HG03342 (cell line): ENCODE measurements around the gene FKBP8.
A peak's percentile ranks its signal among the peaks of the same experiment; 100 is the strongest.
"Not testable (repeated sequence)": the region's sequence is repeated elsewhere in the genome, so short reads cannot be mapped to it uniquely, and the experiment has no call there.

Source experiments
- ATAC-seq: cut with Tn5 transposase; IDR thresholded peaks from one replicate; pipeline ENCODE4 v1.9.1; 2021; ENCODE audit warnings: mild to moderate bottlenecking, moderate library complexity; ENCODE audit not compliant: unreplicated experiment

Gene FKBP8

GRCh38 chr19:18542941-18543813 lies at the start of gene FKBP8:
FKBP8 (minus strand) TSS chr19:18543573; CDS start chr19:18541970, 1,603 bp downstream.
- peak; percentile 86 for ATAC-seq

GRCh38 chr19:18592732-18593131 lies 49.4 kb upstream of the FKBP8 start:
- ATAC-seq = not testable (repeated sequence)

- ATAC-seq = no peak
Observed at GRCh38 chr19:18591735-18592385, 48.5 kb upstream of the FKBP8 start.

GRCh38 chr19:18590273-18591272 lies 47.2 kb upstream of the FKBP8 start:
- no peak for ATAC-seq

- ATAC-seq = peak; percentile 41
Observed at GRCh38 chr19:18589380-18590272, 46.3 kb upstream of the FKBP8 start.

- ATAC-seq = peak; percentile 67
Observed at GRCh38 chr19:18588611-18589379, 45.4 kb upstream of the FKBP8 start, which contains the start of gene REX1BD. REX1BD (plus strand) TSS chr19:18588798; CDS start chr19:18588802, 4 bp downstream.

GRCh38 chr19:18587962-18588610 lies 44.7 kb upstream of the FKBP8 start:
- ATAC-seq = no peak

- ATAC-seq = no peak
Observed at GRCh38 chr19:18587561-18587960, 44.2 kb upstream of the FKBP8 start.

GRCh38 chr19:18586306-18586705 lies 42.9 kb upstream of the FKBP8 start:
- ATAC-seq = no peak

GRCh38 chr19:18580311-18580710 lies 36.9 kb upstream of the FKBP8 start:
- ATAC-seq = no peak

- ATAC-seq = no peak
Observed at GRCh38 chr19:18577365-18577914, 34.1 kb upstream of the FKBP8 start.

- ATAC-seq = no peak
Observed at GRCh38 chr19:18576383-18576782, 33.0 kb upstream of the FKBP8 start.

- no peak for ATAC-seq
Observed at GRCh38 chr19:18574691-18575291, 31.4 kb upstream of the FKBP8 start.

GRCh38 chr19:18571564-18572344 lies 28.4 kb upstream of the FKBP8 start, which contains the start of gene UBA52:
UBA52 (plus strand) TSS chr19:18571857; CDS start chr19:18573301, 1,444 bp downstream.
- ATAC-seq = peak; percentile 88

GRCh38 chr19:18568367-18568766 lies 25.0 kb upstream of the FKBP8 start:
- no peak for ATAC-seq

GRCh38 chr19:18566953-18567352 lies 23.6 kb upstream of the FKBP8 start:
- no peak for ATAC-seq

GRCh38 chr19:18562086-18562485 lies 18.7 kb upstream of the FKBP8 start:
- no peak for ATAC-seq
